DND-41 (cell line): ENCODE data around the gene CDC42EP1.

Experiments used
- ATAC-seq: fragments of 200-7000 bp; cut with Tn5 transposase; 3 replicates; pipeline ENCODE4 v1.9.1; 2021; ENCODE audit warnings: low read depth; ENCODE audit not compliant: insufficient read depth
- DNase-seq: peaks from one replicate; pipeline ENCODE4 v3.0.0-alpha.2; 2020
- H2AFZ ChIP-seq: 2 replicates; pipeline ENCODE4 v1.6.0; 2012; ENCODE audit warnings: low read depth, low read length
- H3K27ac ChIP-seq: 2 replicates; pipeline ENCODE4 v1.5.1; 2012; ENCODE audit warnings: low read length, inconsistent platforms
- H3K27me3 ChIP-seq: fragments of 200-600 bp; sonication (generic); 2 replicates; pipeline ENCODE4 v1.6.0; 2012; ENCODE audit warnings: low read length, mild to moderate bottlenecking, inconsistent platforms; ENCODE audit not compliant: insufficient read depth, poor library complexity
- H3K36me3 ChIP-seq: 2 replicates; pipeline ENCODE4 v1.5.1; 2012; ENCODE audit warnings: low read length, inconsistent platforms; ENCODE audit not compliant: insufficient read depth
- H3K4me1 ChIP-seq: 2 replicates; pipeline ENCODE4 v1.5.1; 2012; ENCODE audit warnings: mild to moderate bottlenecking, low read length; ENCODE audit not compliant: insufficient read depth
- H3K4me2 ChIP-seq: 2 replicates; pipeline ENCODE4 v1.6.0; 2012; ENCODE audit warnings: mild to moderate bottlenecking, moderate library complexity, low read length, inconsistent platforms; ENCODE audit not compliant: insufficient read depth
- H3K4me3 ChIP-seq, 2 experiments: fragments of 200-600 bp in 1 of 2; shearing (Covaris generic) in 1 of 2; 2 replicates each; pipeline ENCODE4 v1.5.1; 2012 to 2016; ENCODE audit warnings: inconsistent platforms in 2 of 2, low read length in 2 of 2, mild to moderate bottlenecking in 2 of 2, low read depth in 1 of 2, moderate library complexity in 1 of 2
- H3K79me2 ChIP-seq: 2 replicates; pipeline ENCODE4 v1.6.0; 2012; ENCODE audit warnings: low read length, inconsistent platforms; ENCODE audit not compliant: insufficient read depth
- H3K9ac ChIP-seq: 2 replicates; pipeline ENCODE4 v1.6.0; 2012; ENCODE audit warnings: low read depth, mild to moderate bottlenecking, inconsistent platforms, low read length, moderate library complexity
- H3K9me3 ChIP-seq: 2 replicates; pipeline ENCODE4 v1.5.1; 2012; ENCODE audit warnings: low read length, moderate library complexity, mild to moderate bottlenecking, inconsistent platforms; ENCODE audit not compliant: insufficient read depth, severe bottlenecking
- H4K20me1 ChIP-seq: 2 replicates; pipeline ENCODE4 v1.6.0; 2012; ENCODE audit warnings: low read length; ENCODE audit not compliant: insufficient read depth
- EZH2 ChIP-seq: IDR thresholded peaks from 3 replicates; pipeline ENCODE4 v1.6.1; 2012; ENCODE audit warnings: borderline replicate concordance, low read depth, mild to moderate bottlenecking, moderate library complexity, low read length, inconsistent platforms; ENCODE audit not compliant: severe bottlenecking
- TF ChIP-seq, protein P1 (sequence below): IDR thresholded peaks from 2 replicates; pipeline ENCODE4 v1.5.1; 2012; ENCODE audit warnings: borderline replicate concordance, low read length, moderate library complexity, mild to moderate bottlenecking; ENCODE audit not compliant: poor library complexity, severe bottlenecking; ENCODE audit errors: extremely low read depth

Gene CDC42EP1

DNA sequence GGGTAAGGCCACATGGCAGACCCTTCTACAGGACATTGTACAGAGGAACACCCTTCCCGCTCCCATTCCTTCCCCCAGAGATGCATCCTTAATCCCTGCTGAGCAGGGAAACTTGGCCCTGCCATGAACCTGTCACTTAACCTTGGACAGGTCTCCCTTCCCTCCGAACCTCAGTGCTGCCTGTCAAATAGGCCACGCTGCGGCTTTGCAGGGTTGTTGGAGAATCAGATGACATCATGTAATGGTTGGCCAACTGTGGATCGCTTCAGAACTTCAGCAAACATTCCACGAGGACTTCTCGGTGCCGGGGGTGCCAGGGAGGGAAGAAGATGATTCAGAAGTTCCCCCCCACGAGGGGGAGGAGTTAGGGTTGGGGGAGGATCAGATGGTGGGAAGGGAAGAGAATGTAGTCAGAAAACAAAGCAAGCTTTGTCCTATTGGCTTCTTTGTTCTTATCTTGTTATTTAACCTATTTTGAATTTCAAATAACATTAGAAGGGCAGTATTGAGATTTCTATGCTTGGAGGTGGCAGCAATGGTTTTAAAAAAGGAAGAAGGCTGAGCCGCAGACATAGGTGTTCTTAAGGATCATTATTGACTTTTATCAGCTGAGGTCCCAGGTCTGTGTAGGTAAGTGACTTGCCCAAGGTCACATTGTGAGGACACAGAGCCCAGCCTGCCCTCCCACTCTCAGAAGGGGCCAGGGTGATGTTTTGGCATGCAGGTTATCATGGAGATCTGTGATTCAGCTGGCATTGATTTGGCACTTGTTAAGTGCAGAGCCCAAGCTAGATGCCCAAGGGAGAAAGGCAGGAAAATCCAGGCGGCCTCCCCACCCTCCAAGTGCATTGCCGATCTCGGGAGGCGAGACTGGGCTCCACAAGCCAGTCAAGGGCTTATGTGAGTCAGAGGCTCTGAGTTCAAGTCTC, 3.1 kb downstream of the CDC42EP1 start:
- Histone ChIP-seq H3K27ac (no peak overlapping the region), H3K4me2 (no peak overlapping the region), H3K27me3 (peaks cover 7% of the 10 kb centered on the region), H3K4me1 (peaks cover 15% of the 10 kb centered on the region), H3K9ac (no peak overlapping the region), H3K4me3 (no peak overlapping the region), H2AFZ (no peak overlapping the region), H4K20me1 (peaks cover 27% of the 10 kb centered on the region), H3K79me2 (no peaks in the 10 kb centered on the region), H3K36me3 (no peaks in the 10 kb centered on the region), H3K9me3 (no peaks in the 10 kb centered on the region)
- TF ChIP-seq EZH2: no peak
- TF ChIP-seq, protein P1, sequence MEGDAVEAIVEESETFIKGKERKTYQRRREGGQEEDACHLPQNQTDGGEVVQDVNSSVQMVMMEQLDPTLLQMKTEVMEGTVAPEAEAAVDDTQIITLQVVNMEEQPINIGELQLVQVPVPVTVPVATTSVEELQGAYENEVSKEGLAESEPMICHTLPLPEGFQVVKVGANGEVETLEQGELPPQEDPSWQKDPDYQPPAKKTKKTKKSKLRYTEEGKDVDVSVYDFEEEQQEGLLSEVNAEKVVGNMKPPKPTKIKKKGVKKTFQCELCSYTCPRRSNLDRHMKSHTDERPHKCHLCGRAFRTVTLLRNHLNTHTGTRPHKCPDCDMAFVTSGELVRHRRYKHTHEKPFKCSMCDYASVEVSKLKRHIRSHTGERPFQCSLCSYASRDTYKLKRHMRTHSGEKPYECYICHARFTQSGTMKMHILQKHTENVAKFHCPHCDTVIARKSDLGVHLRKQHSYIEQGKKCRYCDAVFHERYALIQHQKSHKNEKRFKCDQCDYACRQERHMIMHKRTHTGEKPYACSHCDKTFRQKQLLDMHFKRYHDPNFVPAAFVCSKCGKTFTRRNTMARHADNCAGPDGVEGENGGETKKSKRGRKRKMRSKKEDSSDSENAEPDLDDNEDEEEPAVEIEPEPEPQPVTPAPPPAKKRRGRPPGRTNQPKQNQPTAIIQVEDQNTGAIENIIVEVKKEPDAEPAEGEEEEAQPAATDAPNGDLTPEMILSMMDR: no peak
- no peak for DNase-seq
- ATAC-seq: no peak

DNA sequence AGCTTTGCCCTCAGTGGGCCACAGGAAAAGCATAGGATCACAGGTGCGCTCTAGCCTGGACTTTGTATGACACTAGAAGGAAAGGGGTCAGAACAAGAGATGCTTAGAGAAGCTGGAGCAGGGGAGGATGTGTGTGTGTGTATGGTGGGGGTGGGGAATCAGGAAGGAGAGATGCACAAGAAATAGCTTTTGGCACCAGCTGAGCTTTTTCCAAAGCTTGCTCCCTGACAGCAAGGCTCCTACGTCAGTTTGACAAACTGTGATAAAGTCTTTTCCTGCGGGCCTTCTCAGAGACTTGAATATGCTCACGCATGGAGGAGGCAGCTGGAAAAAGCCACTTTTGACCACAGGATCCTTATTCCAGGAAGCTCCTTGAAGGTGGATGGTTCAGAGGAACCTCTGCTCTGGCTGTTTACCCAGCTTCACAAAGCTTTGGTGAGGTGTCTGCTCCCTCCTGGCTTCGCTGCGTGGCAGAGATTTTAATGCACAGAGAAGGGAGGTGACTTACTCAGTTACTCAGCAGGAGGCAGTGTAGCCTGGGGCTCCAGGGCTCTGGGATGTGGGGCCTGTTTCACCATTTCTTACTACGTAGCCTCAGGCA, 3.9 kb downstream of the CDC42EP1 start:
- H4K20me1 ChIP-seq: peaks cover 27% of the 10 kb centered on the region
- no peak overlapping the region for H3K27ac ChIP-seq
- no peaks in the 10 kb centered on the region for H3K79me2 ChIP-seq
- ATAC-seq (no peak), DNase-seq (no peak)
- peaks cover 15% of the 10 kb centered on the region for H3K4me1 ChIP-seq
- TF ChIP-seq EZH2: no peak
- TF ChIP-seq, protein P1: no peak
- H3K9ac ChIP-seq: no peak overlapping the region
- H2AFZ ChIP-seq: no peak overlapping the region
- no peak overlapping the region for H3K4me3 ChIP-seq
- H3K36me3 ChIP-seq: no peaks in the 10 kb centered on the region
- no peaks in the 10 kb centered on the region for H3K9me3 ChIP-seq
- H3K27me3 ChIP-seq: peaks cover 7% of the 10 kb centered on the region
- H3K4me2 ChIP-seq: no peak overlapping the region

DNA sequence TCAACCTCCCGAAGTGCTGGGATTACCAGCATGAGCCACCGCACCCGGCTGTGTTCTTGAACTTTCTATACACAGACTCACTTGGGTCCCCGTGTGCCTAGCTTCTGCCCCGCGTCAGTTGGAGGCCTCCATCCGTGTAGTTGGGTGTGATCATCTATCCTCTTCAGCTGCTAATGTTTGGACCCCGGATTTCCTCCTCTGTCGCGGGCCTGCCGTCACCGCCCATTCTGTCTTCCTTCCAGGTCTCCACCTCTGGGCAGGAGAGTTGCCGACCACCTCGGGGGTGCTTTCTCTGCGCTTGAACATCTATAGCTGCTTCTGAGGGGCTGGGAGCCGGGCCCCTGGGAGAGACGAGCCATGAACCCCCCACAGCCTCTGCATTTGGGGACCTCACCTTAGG, 5.5 kb downstream of the CDC42EP1 start:
- no peak overlapping the region for H3K4me3 ChIP-seq
- H3K9me3 ChIP-seq: no peaks in the 10 kb centered on the region
- H3K36me3 ChIP-seq: no peaks in the 10 kb centered on the region
- H3K79me2 ChIP-seq: no peaks in the 10 kb centered on the region
- no peak for ATAC-seq
- no peak overlapping the region for H3K9ac ChIP-seq
- no peak for DNase-seq
- TF ChIP-seq, protein P1: no peak
- TF ChIP-seq EZH2: no peak
- peaks cover 7% of the 10 kb centered on the region for H3K27me3 ChIP-seq
- no peak overlapping the region for H2AFZ ChIP-seq
- H3K4me2 ChIP-seq: no peak overlapping the region
- H3K27ac ChIP-seq: no peak overlapping the region
- peaks cover 15% of the 10 kb centered on the region for H3K4me1 ChIP-seq
- peaks cover 27% of the 10 kb centered on the region for H4K20me1 ChIP-seq
